ENCODE data around the gene HEPACAM. TPM values are rescaled to one million over a fixed set of nuclear protein-coding genes. Genes with fewer than 3 reads are reported as not detected.

The HEPACAM gene
- total and polyA plus RNA-seq, 2 donors from 2014 or later = 0.30 TPM; not detected in 1

DNA sequence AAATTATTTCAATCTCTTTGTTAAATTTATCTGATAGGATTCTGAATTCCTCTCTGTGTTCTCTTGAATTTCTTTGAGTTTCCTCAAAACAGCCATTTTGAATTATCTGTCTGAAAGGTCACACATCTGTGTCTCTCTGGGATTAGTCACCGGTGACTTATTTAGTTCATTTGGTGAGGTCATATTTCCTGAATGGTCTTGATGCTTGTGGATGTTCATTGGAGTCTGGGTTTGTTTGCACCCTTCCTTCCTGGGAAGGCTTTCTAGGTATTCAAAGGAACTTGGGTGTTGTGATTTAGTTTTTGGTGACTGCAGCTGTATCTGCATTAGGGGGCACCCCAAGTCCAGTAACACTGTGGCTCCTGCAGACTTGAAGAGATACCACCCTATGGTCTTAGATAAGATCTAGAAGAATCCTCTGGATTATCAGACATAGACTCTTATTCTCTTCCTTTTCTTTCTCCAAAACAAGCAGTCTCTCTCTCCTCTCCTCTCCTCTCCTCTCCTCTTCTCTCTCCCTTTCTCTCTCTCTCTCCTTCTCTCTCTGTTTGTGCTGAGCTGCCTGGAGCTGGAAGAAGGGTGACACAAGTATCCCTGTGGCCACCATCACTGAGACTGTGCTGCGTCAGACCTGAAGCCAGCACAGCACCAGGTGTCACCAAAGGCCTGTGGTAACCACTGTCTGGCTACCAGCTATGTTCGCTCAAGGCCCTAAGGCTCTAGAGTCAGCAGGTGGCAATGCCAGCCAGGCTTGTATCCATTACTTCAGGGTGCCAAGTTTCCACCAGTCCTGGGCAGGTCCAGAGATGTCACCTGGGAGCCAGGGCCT is 20.1 kb downstream of the HEPACAM start:
- Histone ChIP-seq H3K9ac (ENCODE audit: low read length in 3 of 3) (no peak overlapping the region), H3K9me3 (ENCODE audit: control insufficient read depth in 2 of 3, insufficient read depth in 1 of 3, low read length in 3 of 3) (no peaks in the 10 kb centered on the region), H3K27me3 (ENCODE audit: control insufficient read depth, insufficient read depth, low read length) (no peaks in the 10 kb centered on the region), H3K36me3 (ENCODE audit: control insufficient read depth in 2 of 3, insufficient read depth in 3 of 3, low read length in 3 of 3) (no peaks in the 10 kb centered on the region), H3K4me3 (ENCODE audit: low read length in 3 of 3) (no peak overlapping the region), H3K4me1 (ENCODE audit: control insufficient read depth in 2 of 3, insufficient read depth in 2 of 3, low read depth in 1 of 3, low read length in 3 of 3) (no peaks in the 10 kb centered on the region), H3K27ac (ENCODE audit: low read depth in 2 of 2, low read length in 2 of 2) (no peak overlapping the region)
- intact Hi-C loops (cut with DNase I) = no loop called here
- DNase-seq = no peak
- no peak for FAIRE-seq
- TF ChIP-seq, protein P1, sequence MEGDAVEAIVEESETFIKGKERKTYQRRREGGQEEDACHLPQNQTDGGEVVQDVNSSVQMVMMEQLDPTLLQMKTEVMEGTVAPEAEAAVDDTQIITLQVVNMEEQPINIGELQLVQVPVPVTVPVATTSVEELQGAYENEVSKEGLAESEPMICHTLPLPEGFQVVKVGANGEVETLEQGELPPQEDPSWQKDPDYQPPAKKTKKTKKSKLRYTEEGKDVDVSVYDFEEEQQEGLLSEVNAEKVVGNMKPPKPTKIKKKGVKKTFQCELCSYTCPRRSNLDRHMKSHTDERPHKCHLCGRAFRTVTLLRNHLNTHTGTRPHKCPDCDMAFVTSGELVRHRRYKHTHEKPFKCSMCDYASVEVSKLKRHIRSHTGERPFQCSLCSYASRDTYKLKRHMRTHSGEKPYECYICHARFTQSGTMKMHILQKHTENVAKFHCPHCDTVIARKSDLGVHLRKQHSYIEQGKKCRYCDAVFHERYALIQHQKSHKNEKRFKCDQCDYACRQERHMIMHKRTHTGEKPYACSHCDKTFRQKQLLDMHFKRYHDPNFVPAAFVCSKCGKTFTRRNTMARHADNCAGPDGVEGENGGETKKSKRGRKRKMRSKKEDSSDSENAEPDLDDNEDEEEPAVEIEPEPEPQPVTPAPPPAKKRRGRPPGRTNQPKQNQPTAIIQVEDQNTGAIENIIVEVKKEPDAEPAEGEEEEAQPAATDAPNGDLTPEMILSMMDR (IDR thresholded peaks at IDR 0.05; ENCODE audit: borderline replicate concordance, extremely low read depth, insufficient read depth) = no peak

- no peak for FAIRE-seq
- Histone ChIP-seq H3K9me3 (ENCODE audit: control insufficient read depth in 2 of 3, insufficient read depth in 1 of 3, low read length in 3 of 3) (no peaks in the 10 kb centered on the region), H3K27me3 (ENCODE audit: control insufficient read depth, insufficient read depth, low read length) (no peaks in the 10 kb centered on the region), H3K36me3 (ENCODE audit: control insufficient read depth in 2 of 3, insufficient read depth in 3 of 3, low read length in 3 of 3) (no peaks in the 10 kb centered on the region), H3K9ac (ENCODE audit: low read length in 3 of 3) (no peak overlapping the region), H3K4me1 (ENCODE audit: control insufficient read depth in 2 of 3, insufficient read depth in 2 of 3, low read depth in 1 of 3, low read length in 3 of 3) (peaks cover 0 to 6% (median 0%) of the 10 kb centered on the region in 3 donors), H3K4me3 (ENCODE audit: low read length in 3 of 3) (no peak overlapping the region), H3K27ac (ENCODE audit: low read depth in 2 of 2, low read length in 2 of 2) (no peak overlapping the region)
- no peak for DNase-seq
- intact Hi-C loops (cut with DNase I) = no loop called here
- TF ChIP-seq, protein P1 (IDR thresholded peaks at IDR 0.05; ENCODE audit: borderline replicate concordance, extremely low read depth, insufficient read depth) = no peak
Observed at GRCh38 chr11:124902616-124903015, 33.2 kb downstream of the HEPACAM start.

GRCh38 chr11:124900464-124900863 is 35.4 kb downstream of the HEPACAM start:
- H3K9me3 ChIP-seq (ENCODE audit: control insufficient read depth in 2 of 3, insufficient read depth in 1 of 3, low read length in 3 of 3) = no peaks in the 10 kb centered on the region
- H3K4me3 ChIP-seq (ENCODE audit: low read length in 3 of 3) = no peak overlapping the region
- peak overlapping the region; percentile 63 to 67 for H3K27ac ChIP-seq (ENCODE audit: low read depth in 2 of 2, low read length in 2 of 2)
- TF ChIP-seq, protein P1 (IDR thresholded peaks at IDR 0.05; ENCODE audit: borderline replicate concordance, extremely low read depth, insufficient read depth) = no peak
- peak overlapping the region in 1 of 3 donors; percentile 46 for H3K9ac ChIP-seq (ENCODE audit: low read length in 3 of 3)
- FAIRE-seq = no peak
- peak in 1 of 5 donors; percentile 43 for DNase-seq
- H3K27me3 ChIP-seq (ENCODE audit: control insufficient read depth, insufficient read depth, low read length) = no peaks in the 10 kb centered on the region
- intact Hi-C loops (cut with DNase I) = no loop called here
- H3K4me1 ChIP-seq (ENCODE audit: control insufficient read depth in 2 of 3, insufficient read depth in 2 of 3, low read depth in 1 of 3, low read length in 3 of 3) = peaks cover 0 to 8% (median 0%) of the 10 kb centered on the region in 3 donors
- H3K36me3 ChIP-seq (ENCODE audit: control insufficient read depth in 2 of 3, insufficient read depth in 3 of 3, low read length in 3 of 3) = no peaks in the 10 kb centered on the region

All from kidney (tissue), 14 donors.